ENCODE measurements around the gene OR14A2. TPM values are rescaled to one million over a fixed set of nuclear protein-coding genes. Genes with fewer than 3 reads are reported as not detected.

Gene OR14A2
- total RNA-seq = not detected in 2 replicates

GRCh38 chr1:247748041-247748440 lies at the start of gene OR14A2:
OR14A2 (minus strand) TSS chr1:247748141.

GRCh38 chr1:247760456-247760855 lies 12.5 kb upstream of the OR14A2 start, which contains the start of gene OR1C1:
OR1C1 (minus strand) TSS chr1:247760556; CDS start chr1:247758406, 2,150 bp downstream.

GRCh38 chr1:247738315-247738714 lies 9.6 kb downstream of the OR14A2 start, which contains the start of gene OR14K1:
OR14K1 (plus strand) TSS chr1:247738615; CDS start chr1:247738615, 0 bp downstream.

GRCh38 chr1:247716546-247716945 lies 31.4 kb downstream of the OR14A2 start, which contains the start of gene OR6F1:
OR6F1 (minus strand) TSS chr1:247716646; CDS start chr1:247712755, 3,891 bp downstream.

GRCh38 chr1:247679639-247680038 lies 68.3 kb downstream of the OR14A2 start, which contains the start of gene OR13G1:
OR13G1 (minus strand) TSS chr1:247679739; CDS start chr1:247673041, 6,698 bp downstream.

Other genes starting within 250 kb of the OR14A2 start
- gene OR2C3, start 211.7 kb downstream of the OR14A2 start, total RNA-seq = not detected in 2 replicates
- gene GCSAML, start 199.0 kb downstream of the OR14A2 start, total RNA-seq = not detected in 2 replicates
- not detected in 2 replicates for gene OR2G2, start 159.8 kb downstream of the OR14A2 start, total RNA-seq
- not detected in 2 replicates for gene OR2G3, start 142.6 kb downstream of the OR14A2 start, total RNA-seq
- not detected in 2 replicates for gene OR13G1, start 68.4 kb downstream of the OR14A2 start, total RNA-seq
- gene OR6F1, start 31.5 kb downstream of the OR14A2 start, total RNA-seq = not detected in 2 replicates
- gene OR14K1, start 9.5 kb downstream of the OR14A2 start, total RNA-seq = not detected in 2 replicates
- gene OR1C1, start 12.4 kb upstream of the OR14A2 start, total RNA-seq = not detected in 2 replicates
- not detected in 2 replicates for gene OR14A16, start 76.0 kb upstream of the OR14A2 start, total RNA-seq
- not detected in 2 replicates for gene OR11L1, start 93.8 kb upstream of the OR14A2 start, total RNA-seq
- gene TRIM58, start 109.0 kb upstream of the OR14A2 start, total RNA-seq = 1.1 and 3.1 TPM in 2 replicates
- gene OR2W3, start 147.4 kb upstream of the OR14A2 start, total RNA-seq = 0.58 TPM in 1 of 2 replicates, not detected in the other
- gene OR2T8, start 172.1 kb upstream of the OR14A2 start, total RNA-seq = under 0.01 TPM in 1 of 2 replicates, not detected in the other
- gene OR2AJ1, start 176.7 kb upstream of the OR14A2 start, total RNA-seq = not detected in 2 replicates
- not detected in 2 replicates for gene OR2L8, start 200.7 kb upstream of the OR14A2 start, total RNA-seq
- gene OR2AK2, start 217.1 kb upstream of the OR14A2 start, total RNA-seq = 0.28 TPM in 1 of 2 replicates, not detected in the other

All from regular cardiac myocyte (primary cell).